Activated T-cell treated with anti-CD3 and anti-CD28 coated beads, Interleukin-2, amount 50 U/mL, for 24 hours (primary cell): ENCODE results near the gene GPC4.
"Not testable (repeated sequence)": the region's sequence is repeated elsewhere in the genome, so short reads cannot be mapped to it uniquely, and the experiment has no call there.

Experiments used
- DNase-seq: peaks from one replicate; pipeline ENCODE4 v3.0.0-alpha.2; 2020
- H3K27ac Mint-ChIP-seq: 2 replicates; pipeline ENCODE4 v1.8.0; 2020; ENCODE audit warnings: mild to moderate bottlenecking, mixed read lengths
- H3K27me3 Mint-ChIP-seq: 2 replicates; pipeline ENCODE4 v1.8.0; 2020; ENCODE audit warnings: mixed read lengths
- H3K36me3 Mint-ChIP-seq: 2 replicates; pipeline ENCODE4 v1.8.0; 2020; ENCODE audit warnings: low read depth, mixed read lengths
- H3K4me1 Mint-ChIP-seq: 2 replicates; pipeline ENCODE4 v1.8.0; 2020; ENCODE audit warnings: low read depth, mixed read lengths
- H3K4me3 Mint-ChIP-seq: 2 replicates; pipeline ENCODE4 v1.8.0; 2020; ENCODE audit warnings: mild to moderate bottlenecking, moderate library complexity, mixed read lengths
- H3K9me3 Mint-ChIP-seq: 2 replicates; pipeline ENCODE4 v1.8.0; 2020; ENCODE audit warnings: mixed read lengths

Gene GPC4

DNA sequence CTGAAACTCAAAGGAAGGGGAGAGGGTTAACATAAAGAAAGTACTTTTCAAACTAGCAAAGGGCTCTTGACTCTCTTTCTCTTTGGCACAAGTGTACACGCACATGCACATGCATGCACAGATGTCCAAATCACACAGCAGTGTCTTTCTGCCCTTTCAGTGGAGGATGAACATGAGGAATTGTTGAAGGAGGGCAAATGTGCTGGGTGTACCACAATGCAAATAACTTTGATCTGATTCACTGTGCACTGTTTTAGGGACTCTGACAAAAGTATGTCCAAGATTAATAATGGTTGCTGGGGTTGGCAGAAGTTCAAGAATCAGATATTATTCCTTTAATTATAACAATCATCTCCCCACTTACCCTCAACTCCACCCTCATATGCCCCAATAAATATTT is 93.8 kb downstream of the GPC4 start:
- H3K27me3 Mint-ChIP-seq, result peaks cover 53% of the 10 kb centered on the region
- no peaks in the 10 kb centered on the region for H3K36me3 Mint-ChIP-seq
- H3K4me3 Mint-ChIP-seq, result no peak overlapping the region
- DNase-seq, result no peak
- peaks cover 2% of the 10 kb centered on the region for H3K4me1 Mint-ChIP-seq
- H3K27ac Mint-ChIP-seq, result no peak overlapping the region
- no peaks in the 10 kb centered on the region for H3K9me3 Mint-ChIP-seq

DNA sequence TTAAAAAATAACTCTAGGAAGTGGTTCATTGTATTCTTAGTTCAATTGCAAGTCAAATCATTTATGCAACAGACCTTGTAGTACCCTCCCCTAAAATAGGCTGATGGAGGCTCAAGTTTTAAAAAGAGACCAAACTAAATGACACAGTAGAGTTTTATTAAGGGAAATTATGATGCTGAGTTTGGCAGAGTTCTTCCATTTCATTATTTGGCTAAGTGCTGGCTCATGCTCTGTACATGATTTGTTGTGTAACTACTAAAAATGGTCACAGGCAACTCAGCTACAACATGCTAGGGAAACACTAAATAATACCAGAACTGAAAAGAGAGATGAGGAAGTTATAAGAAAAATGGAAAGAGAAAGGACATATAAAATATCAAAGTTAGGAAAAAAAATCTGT is 101.0 kb downstream of the GPC4 start:
- H3K4me3 Mint-ChIP-seq, result no peak overlapping the region
- DNase-seq, result no peak
- no peaks in the 10 kb centered on the region for H3K9me3 Mint-ChIP-seq
- peaks cover 78% of the 10 kb centered on the region for H3K27me3 Mint-ChIP-seq
- no peak overlapping the region for H3K27ac Mint-ChIP-seq
- no peaks in the 10 kb centered on the region for H3K4me1 Mint-ChIP-seq
- H3K36me3 Mint-ChIP-seq, result no peaks in the 10 kb centered on the region

DNA sequence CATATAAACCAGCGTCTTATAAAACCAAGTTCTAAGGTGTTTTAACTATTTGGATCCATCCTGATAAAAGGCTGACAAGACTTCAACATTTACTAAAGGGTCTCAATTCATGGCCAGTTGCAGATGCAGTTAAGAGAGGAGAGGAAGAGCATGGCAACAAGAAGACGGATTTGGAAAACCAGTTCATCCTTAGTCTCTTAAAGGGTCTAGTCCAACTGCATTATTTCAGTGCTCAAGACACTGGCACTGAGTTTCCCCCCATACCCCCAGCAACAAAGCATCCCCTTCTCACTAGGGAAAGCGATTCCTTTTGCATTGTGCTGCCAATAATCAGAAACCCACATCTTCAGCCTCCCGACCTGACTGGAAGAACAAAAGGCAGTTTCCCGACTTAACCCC is 106.8 kb downstream of the GPC4 start:
- Mint-ChIP-seq H3K4me3 (no peak overlapping the region), H3K9me3 (no peaks in the 10 kb centered on the region), H3K4me1 (no peaks in the 10 kb centered on the region), H3K27me3 (peaks cover 62% of the 10 kb centered on the region), H3K27ac (no peak overlapping the region), H3K36me3 (no peaks in the 10 kb centered on the region)
- no peak for DNase-seq

DNA sequence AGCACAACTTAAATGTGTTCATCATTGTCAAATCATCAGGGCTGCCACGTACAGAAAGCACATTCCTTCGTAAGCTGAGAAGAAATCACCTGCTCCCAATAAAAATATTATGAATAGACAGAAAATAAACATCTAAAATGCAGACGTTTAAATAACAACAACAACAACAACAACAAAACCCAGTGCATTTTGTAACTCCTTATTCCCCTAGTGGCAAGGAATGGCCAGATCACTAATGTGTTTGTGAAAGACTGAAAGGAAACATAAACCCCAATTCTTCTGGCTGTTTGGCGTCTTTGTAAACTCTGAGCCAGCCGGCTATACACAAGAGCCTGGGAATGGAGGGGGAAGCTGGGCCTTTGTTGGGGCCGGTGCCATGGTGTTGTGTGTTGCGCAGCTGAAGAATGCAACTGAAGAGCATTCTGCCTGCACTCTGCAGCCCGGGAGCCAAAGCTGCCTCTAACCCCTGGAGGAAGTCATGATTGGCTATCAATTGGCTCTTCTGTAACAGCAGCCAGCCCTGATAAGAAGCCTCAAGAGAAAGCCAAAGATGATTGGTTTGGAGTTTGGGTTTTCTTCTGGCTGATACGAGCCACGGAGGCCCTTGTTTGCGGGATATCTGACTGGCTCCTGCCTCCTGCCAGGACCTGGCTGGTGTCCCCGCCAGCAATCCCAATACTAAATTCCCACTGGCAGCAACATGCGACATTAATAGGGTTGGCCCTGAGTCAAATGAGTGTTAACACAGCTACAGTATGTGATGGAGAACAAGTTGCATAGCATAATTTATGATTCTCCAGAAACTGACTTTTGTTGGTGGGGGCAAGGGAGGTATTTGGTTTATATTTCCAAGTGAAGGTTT is 107.4 kb downstream of the GPC4 start:
- H3K27ac Mint-ChIP-seq, result no peak overlapping the region
- no peaks in the 10 kb centered on the region for H3K9me3 Mint-ChIP-seq
- DNase-seq, result no peak
- no peak overlapping the region for H3K4me3 Mint-ChIP-seq
- no peaks in the 10 kb centered on the region for H3K36me3 Mint-ChIP-seq
- no peaks in the 10 kb centered on the region for H3K4me1 Mint-ChIP-seq
- peaks cover 66% of the 10 kb centered on the region for H3K27me3 Mint-ChIP-seq

DNA sequence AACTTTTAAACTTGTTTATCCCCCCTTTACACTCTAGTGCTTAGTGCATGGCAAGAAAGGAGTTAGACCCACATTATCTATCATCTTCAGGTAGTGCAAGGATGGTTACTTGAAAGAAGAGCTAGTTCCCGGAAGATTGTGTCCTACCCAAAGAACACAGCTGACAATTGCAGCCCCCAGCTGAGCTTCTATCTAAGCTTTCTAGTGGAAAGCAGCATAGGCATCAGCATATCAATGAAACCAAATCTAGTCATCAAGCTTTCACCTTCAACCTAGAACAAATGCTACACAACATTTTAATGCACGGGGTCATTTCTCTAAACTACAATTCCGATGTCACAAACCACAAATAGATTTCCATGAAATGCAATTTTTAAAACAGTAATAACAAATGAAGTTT is 108.2 kb downstream of the GPC4 start:
- Mint-ChIP-seq H3K4me1 (no peaks in the 10 kb centered on the region), H3K27ac (no peak overlapping the region), H3K9me3 (no peaks in the 10 kb centered on the region), H3K36me3 (no peaks in the 10 kb centered on the region), H3K27me3 (peaks cover 60% of the 10 kb centered on the region), H3K4me3 (no peak overlapping the region)
- DNase-seq, result no peak

DNA sequence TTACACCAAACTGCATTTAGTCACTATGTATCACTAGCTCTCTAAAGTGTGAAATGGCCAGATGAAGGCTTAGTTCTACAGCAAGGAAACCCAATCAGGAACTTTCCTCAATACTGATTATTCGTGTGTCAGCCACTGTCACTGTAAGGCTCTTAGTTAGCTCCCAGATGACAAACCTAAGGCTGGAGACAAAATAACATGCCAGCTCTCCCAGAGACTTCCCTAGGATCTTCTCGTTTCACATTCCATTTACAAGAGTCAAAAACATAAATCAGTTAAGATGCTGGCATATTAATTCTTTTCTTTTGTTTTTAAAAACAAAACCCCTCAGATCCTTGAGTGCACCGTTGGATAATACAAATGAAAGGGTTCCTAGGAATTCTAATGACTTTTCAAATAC is 109.0 kb downstream of the GPC4 start:
- Mint-ChIP-seq H3K27ac (no peak overlapping the region), H3K4me1 (no peaks in the 10 kb centered on the region), H3K4me3 (no peak overlapping the region), H3K27me3 (peaks cover 56% of the 10 kb centered on the region), H3K36me3 (no peaks in the 10 kb centered on the region), H3K9me3 (no peaks in the 10 kb centered on the region)
- no peak for DNase-seq

DNA sequence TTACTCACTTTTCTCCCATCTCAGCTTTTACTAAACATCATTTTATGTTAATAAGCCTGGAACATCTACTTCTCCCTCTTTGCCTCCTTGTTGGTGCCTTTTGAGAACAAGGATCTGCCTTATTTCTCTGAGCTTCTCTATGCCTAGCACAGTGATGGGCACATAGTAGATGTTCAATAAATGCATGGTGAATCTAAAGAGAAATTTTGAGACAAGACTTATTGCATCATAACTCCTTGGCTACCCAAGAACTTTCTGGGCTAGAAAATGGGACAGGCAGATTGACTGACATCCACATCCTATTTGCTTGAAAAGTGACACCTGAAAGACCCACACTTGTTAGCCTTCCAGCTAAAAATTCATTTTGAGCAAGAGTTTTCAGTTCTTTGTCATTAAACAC is 109.9 kb downstream of the GPC4 start:
- H3K27me3 Mint-ChIP-seq, result peaks cover 52% of the 10 kb centered on the region
- H3K4me3 Mint-ChIP-seq, result no peak overlapping the region
- no peaks in the 10 kb centered on the region for H3K4me1 Mint-ChIP-seq
- DNase-seq, result no peak
- H3K9me3 Mint-ChIP-seq, result no peaks in the 10 kb centered on the region
- no peaks in the 10 kb centered on the region for H3K36me3 Mint-ChIP-seq
- H3K27ac Mint-ChIP-seq, result no peak overlapping the region

DNA sequence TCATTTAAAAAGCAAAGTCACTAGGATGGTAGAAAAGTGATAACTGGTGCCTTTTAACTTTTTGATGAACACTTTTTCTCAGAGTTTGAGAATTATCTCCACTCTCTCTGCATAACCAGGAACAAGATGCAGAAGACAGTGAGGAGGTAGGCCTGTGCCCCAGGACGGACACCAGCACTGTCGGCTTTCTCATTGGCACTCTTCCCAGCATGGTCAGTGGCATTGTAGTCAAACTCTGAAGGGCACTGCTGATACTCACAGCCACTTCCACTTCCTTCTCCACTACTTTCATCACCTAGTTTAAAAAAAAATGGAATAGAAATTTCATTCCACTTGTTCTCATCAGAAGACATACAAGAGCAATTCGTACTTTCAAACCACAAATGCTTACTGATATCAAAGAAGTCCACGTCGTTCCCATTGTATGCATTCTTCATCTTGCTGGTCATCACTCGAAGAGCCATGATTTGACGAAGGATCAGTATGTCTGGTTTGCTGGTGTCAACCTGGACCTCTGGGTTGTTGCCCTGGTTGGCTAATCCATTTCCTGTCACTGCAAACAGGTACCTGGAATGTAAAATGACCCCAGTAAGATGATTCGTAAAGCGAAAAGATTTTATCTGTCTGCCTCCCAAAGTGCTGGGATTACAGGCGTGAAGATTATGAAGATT is 112.4 kb downstream of the GPC4 start:
- Mint-ChIP-seq H3K4me1 (no peaks in the 10 kb centered on the region), H3K27ac (no peak overlapping the region), H3K36me3 (no peaks in the 10 kb centered on the region), H3K27me3 (peaks cover 48% of the 10 kb centered on the region), H3K9me3 (no peaks in the 10 kb centered on the region), H3K4me3 (no peak overlapping the region)
- no peak for DNase-seq

DNA sequence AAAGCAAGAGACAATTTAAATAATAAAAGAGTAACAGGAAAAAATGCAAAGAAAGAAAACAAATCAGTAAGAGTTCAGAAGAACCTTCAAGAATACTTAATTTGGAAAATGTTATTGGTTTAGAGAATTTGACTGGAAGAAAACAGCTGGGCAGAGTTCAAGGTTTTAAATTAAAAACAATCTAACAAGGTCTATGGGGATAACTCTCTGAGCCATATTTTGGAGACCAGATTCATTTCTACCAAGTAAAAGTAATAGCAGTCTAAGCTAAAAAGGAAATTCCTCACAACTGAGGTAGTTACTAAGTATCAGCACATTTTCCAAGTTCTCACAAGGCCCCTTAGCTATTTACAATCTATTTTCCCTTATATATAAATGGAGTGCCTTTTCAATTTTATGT is 114.7 kb downstream of the GPC4 start:
- DNase-seq, result no peak
- no peaks in the 10 kb centered on the region for H3K9me3 Mint-ChIP-seq
- peaks cover 60% of the 10 kb centered on the region for H3K27me3 Mint-ChIP-seq
- no peaks in the 10 kb centered on the region for H3K4me1 Mint-ChIP-seq
- no peaks in the 10 kb centered on the region for H3K36me3 Mint-ChIP-seq
- H3K4me3 Mint-ChIP-seq, result no peak overlapping the region
- H3K27ac Mint-ChIP-seq, result no peak overlapping the region

DNA sequence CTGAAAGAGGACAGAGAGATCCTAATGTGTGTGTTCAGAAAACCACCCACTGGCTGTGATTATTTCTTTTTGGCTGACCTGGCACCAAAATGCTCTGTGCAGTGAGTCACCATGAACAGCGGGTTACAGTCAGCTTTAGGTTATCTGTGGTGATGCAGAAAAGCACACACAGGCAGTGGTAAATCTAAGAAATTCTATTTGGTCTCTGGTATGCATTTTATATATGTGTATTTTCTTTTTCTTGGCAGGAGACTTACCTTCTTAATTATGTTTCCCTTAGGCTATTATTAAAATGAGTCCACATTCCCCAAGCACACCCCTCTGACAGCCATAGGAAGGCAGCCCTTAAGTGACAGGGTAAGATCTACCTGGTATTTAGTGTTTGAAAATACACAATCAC is 118.0 kb downstream of the GPC4 start:
- no peak overlapping the region for H3K4me3 Mint-ChIP-seq
- DNase-seq, result no peak
- H3K36me3 Mint-ChIP-seq, result no peaks in the 10 kb centered on the region
- no peak overlapping the region for H3K27ac Mint-ChIP-seq
- H3K27me3 Mint-ChIP-seq, result peaks cover 50% of the 10 kb centered on the region
- H3K4me1 Mint-ChIP-seq, result no peaks in the 10 kb centered on the region
- H3K9me3 Mint-ChIP-seq, result no peaks in the 10 kb centered on the region

DNA sequence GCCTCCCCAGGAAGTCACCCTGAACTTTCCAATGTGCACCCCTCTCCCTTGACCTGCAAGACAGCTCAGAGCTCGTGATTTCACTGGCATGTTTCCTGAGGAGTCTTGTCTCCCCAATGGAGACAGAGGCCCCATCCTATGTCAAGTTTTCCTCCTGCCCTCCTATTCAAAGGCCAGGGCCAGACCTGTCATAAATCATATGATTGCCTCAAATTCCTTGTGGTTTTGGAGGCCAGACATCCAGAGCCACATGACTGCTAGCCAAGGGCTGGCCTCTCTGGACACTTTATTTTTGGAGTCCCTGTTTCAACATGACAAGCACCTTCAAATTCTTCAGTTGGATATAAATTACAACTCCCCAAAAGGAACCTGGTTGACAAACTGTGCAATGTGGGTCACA is 121.2 kb downstream of the GPC4 start:
- H3K9me3 Mint-ChIP-seq, result no peaks in the 10 kb centered on the region
- no peak for DNase-seq
- H3K4me1 Mint-ChIP-seq, result no peaks in the 10 kb centered on the region
- H3K4me3 Mint-ChIP-seq, result no peak overlapping the region
- no peak overlapping the region for H3K27ac Mint-ChIP-seq
- H3K27me3 Mint-ChIP-seq, result peaks cover 40% of the 10 kb centered on the region
- H3K36me3 Mint-ChIP-seq, result no peaks in the 10 kb centered on the region

DNA sequence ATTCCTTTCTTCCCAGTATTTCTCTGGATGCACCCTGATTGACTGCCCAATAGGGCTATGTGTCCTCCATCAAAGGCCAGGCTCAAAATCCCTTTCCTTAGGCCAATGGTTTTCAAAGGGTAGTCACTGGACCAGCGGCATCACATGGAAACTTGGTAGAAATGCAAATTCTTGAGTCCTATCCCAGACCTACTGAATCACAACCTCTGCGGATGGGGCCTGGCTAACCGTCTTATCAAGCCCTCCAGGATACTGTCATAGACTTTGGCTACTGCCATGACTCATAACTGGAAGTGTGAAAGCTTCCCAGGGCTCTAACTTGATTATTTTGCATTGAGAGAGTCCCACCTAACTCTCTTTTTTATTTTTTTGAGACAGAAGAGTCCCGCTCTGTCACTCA is 125.2 kb downstream of the GPC4 start:
- Mint-ChIP-seq H3K27ac (no peak overlapping the region), H3K4me3 (no peak overlapping the region), H3K36me3 (no peaks in the 10 kb centered on the region), H3K4me1 (no peaks in the 10 kb centered on the region), H3K9me3 (no peaks in the 10 kb centered on the region), H3K27me3 (peaks cover 8% of the 10 kb centered on the region)
- no peak for DNase-seq

DNA sequence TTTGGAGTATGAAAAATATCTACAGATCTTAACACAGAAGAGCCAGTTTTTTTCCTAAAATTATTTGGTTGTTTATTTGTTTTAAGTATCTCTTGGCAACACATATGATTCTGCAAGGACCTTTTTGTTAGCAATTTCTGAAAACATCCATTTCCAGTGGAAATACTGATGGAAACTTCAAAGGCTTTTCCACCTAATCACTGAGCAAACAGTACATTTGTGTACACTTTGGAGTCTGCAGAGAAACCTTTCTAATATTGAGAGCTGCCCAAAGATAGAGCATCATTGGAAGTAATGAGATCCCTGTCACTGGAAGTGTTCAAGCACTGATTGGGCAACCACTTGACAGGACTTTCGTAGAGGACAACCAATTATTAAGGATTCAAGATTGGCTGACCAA is 127.4 kb downstream of the GPC4 start:
- Mint-ChIP-seq H3K36me3 (no peaks in the 10 kb centered on the region), H3K4me3 (no peak overlapping the region), H3K27me3 (peaks cover 15% of the 10 kb centered on the region), H3K27ac (no peak overlapping the region), H3K9me3 (no peaks in the 10 kb centered on the region), H3K4me1 (no peaks in the 10 kb centered on the region)
- DNase-seq, result no peak

DNA sequence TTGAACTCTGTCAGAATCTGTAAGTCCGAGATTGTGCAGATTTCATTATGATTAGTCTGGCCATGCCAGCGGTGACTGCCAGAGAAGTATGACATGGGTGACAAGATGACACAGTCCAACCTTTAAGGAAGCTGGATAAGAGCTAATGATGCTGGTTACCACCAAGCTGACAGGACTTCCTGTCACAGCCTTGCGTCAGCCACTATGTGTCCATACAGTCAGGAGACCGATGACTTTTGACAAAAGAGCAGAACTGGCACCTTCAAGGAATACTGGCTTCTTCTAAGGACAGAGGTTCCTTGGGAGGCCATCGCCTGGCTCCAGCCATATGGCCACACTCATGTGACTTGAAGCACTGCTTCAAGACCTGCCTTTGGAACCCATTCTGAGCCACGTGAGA is 129.9 kb downstream of the GPC4 start:
- H3K4me3 Mint-ChIP-seq, result no peak overlapping the region
- no peaks in the 10 kb centered on the region for H3K4me1 Mint-ChIP-seq
- no peaks in the 10 kb centered on the region for H3K9me3 Mint-ChIP-seq
- H3K27ac Mint-ChIP-seq, result no peak overlapping the region
- peaks cover 34% of the 10 kb centered on the region for H3K27me3 Mint-ChIP-seq
- no peaks in the 10 kb centered on the region for H3K36me3 Mint-ChIP-seq
- DNase-seq, result no peak

DNA sequence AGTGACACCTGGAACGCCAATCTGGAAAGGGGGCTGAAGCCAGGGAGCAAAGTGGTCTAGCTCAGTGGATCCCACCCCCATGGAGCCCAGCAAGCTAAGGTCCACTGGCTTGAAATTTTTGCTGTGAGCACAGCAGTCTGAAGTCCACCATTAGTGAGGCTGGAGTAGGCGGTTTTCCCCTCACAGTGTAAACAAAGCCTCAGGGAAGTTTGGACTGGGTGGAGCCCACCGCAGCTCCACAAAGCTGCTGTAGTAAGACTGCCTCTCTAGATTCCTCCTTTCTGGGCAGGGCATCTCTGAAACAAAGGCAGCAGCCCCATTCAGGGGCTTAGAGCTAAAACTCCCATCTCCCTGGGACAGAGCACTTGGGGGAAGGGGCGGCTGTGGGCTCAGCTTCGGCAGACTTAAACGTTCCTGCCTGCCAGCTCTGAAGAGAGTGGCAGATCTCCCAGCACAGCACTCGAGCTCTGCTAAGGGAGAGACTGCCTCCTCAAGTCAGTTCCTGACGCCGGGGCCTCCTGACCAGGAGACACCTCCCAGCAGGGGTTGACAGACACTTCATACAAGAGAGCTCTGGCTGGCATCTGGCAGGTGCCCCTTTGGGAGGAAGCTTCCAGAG is 136.1 kb downstream of the GPC4 start:
- not testable (repeated sequence) for H3K36me3 Mint-ChIP-seq, H3K4me1 Mint-ChIP-seq, DNase-seq, H3K27ac Mint-ChIP-seq, H3K9me3 Mint-ChIP-seq, H3K4me3 Mint-ChIP-seq
- peaks cover 72% of the 10 kb centered on the region for H3K27me3 Mint-ChIP-seq
